NK-92 (cell line): Measurements from ENCODE around the gene OSBPL6.
"Not testable (repeated sequence)": the region's sequence is repeated elsewhere in the genome, so short reads cannot be mapped to it uniquely, and the experiment has no call there.

Source experiments
- DNase-seq: peaks from one replicate; lab custom pipeline; 2025; ENCODE audit not compliant: unreplicated experiment; lab: John Stamatoyannopoulos, UW

The OSBPL6 gene

DNA sequence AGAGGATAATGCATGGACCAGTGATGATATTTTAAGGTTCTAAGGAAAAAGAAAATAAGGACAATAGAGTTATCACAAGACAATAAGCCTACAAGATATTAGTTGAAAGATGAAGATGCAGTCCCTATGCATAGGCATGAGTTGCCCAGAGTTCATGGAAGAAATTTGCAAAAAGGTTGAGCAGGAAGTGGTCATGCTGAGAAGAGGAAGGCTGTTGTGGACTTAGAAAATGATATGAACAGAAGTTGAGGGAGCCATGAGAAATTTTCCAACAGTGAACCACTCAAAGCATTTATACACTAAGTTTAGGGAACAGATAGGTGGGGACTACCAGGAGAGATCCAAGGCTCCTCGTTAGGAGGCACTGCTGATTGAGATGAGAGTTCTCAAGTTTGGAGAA is 3.5 kb downstream of the OSBPL6 start:
- no peak for DNase-seq

DNA sequence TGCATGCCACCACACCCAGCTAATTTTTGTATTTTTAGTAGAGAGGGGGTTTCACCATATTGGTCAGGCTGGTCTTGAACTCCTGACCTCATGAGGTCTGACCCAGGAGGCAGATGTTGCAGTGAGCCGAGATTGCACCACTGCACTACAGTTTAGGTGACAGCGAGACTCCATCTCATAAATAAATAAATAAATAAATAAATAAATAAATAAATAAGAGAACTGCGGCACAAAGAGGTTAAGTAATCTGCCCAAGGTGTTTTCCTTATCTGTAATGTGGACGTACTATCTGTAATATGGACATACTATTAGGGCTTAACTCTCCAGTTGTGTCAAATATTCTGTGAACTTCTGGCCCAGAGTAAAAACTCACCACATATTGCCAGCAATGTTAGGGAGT is 4.1 kb downstream of the OSBPL6 start:
- DNase-seq, result not testable (repeated sequence)

DNA sequence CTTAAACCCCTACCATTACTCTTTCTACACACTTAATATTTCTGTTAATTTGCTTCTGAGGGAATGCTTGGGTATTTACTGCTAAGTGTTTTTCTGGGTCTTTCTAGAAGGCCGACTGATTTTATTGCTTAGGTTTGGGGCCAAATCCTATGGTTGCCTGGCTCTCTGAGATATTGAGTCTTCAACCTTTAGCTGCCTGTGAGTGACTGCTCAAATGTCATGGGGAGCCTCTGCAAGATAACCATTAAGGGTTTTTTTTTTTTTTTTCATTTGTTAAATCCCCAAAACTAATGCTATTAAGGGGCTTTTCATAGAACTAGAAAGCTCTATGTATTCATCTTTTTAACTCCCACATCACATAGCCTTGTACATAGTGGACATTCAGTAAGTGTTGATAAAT is 5.0 kb downstream of the OSBPL6 start:
- no peak for DNase-seq

DNA sequence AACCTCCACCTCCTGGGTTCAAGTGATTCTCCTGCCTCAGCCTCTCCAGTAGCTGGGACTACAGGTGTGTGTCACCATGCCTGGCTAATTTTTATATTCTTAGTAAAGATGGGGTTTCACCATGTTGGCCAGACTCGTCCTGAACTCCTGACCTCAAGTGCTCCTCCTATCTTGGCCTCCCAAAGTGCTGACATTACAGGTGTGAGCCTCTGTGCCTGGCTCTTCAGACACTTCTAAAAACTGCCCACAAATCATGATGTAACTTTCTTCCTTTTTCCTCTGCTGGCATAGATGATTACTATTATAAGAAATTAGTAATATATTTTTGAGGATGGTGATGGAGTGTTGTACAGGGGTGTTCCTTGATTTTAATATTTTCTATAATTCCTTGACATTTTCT is 6.0 kb downstream of the OSBPL6 start:
- no peak for DNase-seq

DNA sequence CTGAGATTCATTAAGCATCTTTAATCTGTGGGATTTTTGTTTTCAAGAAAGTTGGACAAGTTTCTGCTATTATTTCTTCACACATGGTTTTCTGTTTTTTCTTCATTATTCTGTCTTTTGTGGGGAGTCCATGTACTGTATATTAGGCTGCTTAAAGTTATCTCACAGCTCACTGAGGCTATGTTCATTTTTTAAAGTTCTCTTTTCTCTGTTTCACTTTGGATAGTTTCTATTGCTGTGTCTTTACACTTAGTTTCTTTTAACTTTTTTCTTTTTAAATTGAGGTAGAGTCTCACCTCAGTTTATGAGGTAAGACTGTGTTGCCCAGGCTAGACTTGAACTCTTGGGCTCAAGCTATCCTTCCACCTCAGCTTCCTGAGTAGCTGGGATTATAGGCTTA is 8.6 kb downstream of the OSBPL6 start:
- no peak for DNase-seq

DNA sequence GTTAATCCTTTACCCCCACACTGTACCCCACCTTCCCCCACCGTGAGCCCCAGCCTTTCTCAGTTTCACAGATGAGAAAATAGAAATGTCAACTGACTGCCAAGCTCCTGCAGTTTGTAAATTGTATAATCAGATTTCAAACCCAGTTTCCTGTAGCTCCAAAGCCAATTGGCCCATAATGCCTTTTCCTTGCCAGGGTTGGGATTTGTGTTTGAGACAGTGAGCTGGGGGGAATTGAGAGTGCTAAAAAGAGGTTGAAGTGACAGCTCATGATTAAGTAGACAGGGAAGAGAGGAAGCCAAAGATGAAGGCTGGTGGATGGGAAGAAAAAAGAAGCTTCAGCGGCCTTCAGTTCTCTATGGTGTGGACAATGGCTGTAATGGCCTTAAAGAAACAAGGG is 10.7 kb downstream of the OSBPL6 start:
- no peak for DNase-seq

DNA sequence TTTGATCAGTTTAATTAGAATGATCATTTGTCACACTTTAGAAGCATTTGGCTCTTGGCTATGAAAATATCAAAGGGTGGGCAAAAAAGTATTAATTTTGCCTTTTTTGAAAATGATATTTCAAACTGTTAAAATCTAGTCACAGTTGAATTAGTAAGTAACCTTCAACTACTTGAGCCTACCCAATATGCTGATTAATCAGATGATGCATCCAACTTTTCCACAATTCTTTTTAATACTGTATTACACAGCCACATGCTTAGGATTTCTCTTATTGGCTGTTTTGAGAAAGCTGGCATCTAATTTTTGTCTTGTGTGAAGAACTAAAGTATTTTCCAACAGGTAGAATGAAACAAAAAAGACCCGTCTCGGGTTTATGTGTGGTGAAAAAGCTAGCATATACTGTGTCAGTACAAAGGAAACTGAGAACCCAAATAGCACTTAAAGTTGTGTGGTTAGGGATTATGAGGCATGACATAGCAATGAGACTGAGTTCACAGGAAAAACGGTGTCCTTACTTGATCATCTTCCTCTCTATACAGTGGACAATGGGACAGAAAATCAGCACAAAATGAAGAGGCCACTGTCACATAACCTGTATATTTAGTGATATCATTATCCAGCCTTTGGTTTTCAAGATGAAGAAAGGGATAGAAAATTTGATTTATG is 11.7 kb downstream of the OSBPL6 start:
- DNase-seq, result no peak

DNA sequence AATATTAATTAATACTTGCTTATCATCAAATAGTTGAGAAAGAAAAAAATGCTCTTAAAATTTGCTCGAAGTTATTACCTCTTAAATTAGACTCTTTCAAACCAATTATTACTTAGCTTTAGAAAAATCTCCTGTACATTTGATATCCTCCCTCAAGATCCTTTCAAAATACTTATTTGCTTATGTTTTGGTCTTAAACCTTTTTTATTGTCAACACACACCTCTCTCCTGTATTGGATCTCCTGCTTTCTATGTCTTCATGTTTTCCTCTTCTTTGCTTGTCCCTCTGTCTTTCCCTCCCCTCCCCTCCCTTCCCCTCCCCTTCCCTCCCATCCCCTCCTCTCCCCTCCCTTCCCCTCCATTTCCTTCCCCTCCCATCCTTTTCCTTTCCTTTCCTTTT is 14.0 kb downstream of the OSBPL6 start:
- no peak for DNase-seq

DNA sequence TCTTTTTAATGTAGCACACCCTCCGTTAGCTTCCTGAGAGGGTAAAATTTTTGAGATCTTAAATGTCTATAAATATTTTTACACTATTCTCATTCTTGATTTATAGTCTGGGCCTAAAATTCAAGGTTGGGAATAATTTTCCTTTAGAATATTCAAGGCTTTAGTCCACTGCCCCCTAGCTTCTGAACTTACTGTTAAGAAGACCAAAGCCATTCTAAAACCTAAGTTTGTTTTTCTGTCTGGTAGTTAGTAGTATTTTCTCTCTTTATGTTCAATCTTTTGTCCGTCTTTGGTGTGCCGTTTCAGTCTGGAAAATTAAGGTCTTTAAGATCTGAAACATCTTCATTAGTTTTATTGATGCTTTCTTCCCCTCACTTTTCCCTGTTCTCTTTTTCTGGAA is 14.5 kb downstream of the OSBPL6 start:
- no peak for DNase-seq

DNA sequence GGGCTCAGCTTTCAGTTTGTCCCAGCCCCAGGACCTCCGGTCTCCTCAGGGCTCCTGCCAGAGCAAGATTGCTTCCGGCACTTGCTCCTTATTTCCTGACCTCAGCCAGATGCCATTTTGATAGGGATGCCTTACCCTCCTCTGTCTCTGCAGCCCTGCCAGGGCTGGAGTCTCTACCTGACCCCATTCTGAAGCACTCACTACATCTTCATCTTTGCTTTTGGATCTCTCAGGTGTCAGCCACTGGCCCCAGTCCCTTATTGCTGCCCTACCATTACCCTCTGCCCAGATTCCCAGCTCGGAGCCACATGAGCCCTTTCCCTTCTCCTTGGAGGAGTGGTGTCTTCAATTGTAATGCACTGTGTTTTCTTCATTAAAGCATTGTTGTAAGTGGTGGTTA is 17.1 kb downstream of the OSBPL6 start:
- DNase-seq, result no peak

DNA sequence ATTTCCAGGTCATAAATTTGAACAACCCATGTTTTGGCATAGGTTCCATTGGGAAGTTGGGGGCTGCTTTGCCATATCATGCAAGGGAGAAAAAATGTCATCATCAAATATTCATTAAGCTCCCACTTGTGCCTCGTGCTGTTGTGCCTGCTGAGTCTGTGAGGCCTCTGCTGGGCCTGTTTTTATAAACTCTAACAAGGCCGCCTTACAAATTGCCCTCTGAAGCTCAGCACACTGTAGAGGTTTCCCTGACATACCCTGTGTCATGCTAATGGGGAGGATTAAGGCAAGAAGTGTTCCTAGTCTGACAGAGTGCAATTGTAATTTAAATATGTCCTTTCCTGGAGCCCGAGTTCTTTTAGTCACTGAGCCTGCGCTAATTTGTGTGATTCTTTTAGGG is 17.6 kb downstream of the OSBPL6 start:
- DNase-seq, result no peak

DNA sequence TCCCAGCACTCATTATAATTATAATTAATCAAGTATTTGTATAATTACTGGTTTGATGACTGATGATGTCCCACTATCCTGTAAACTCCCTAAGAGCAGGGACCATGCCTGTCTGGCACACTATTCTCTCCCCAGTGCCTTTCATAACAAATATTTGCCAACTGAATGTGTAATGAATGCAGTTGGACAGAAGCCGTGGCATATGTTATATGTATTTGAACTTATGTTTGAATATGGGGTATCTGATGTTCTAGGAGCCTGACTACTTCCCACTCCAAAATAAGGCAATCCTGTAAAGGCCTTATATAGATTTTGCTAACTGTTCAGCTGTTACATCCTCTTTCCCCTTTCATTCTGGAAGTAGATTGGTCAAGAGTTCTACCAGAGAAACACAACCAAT is 19.7 kb downstream of the OSBPL6 start:
- no peak for DNase-seq

DNA sequence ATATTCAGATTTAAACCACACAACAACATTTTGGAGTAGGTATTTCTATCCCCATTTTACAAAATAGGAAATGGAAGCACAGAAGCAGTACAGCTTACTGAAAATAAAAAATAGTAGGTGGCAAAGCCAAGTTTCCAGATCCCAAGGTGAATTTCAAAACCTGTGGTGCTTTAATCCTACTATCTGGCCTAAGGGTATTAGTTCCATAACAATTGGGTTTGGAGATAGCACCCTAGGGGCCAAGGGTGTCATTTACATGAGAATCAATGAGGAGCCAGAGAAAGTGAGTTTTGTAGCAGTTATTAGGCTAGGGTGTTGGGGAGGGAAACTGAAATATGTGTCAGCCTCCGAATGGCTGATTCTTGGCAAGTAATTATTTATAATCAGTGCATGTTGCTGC is 24.9 kb downstream of the OSBPL6 start:
- DNase-seq, result no peak

DNA sequence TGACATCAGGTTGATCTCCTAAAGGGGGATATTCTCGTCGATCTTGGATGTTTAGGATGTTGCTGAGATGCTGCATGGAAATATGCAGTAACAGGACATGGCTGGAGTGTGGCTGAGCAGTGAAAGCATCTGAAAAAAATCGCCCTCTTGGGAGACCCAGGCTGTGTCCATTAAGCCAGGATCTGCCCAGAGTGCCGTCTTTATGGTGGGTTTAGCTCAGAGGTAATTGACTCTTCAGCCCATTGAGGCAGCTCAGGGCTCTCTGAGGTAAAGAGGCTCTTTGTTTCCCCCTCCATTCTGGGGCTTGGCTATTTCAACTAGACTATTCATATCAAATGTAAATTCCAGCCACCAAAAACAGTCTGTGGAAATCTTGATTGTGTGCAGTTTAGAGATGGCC is 26.5 kb downstream of the OSBPL6 start:
- no peak for DNase-seq

DNA sequence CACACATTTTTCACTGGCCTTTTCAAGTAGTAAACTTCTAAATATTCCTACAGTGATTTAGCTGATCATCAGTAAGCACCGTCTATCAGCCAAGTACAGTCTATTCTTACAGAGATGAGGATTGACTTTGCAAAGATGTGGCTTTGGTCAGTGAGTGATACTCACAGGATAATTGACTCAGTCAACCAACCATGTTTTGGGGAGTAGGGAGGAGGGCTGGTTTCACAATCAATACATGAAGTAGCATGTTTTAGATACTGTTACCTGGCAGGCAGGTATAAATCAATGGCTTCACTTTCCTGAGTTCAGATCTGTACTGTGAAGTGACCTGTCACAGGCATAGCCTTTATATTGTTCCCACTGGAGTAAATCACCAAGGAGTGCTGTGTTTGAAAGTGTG is 27.2 kb downstream of the OSBPL6 start:
- DNase-seq, result no peak

DNA sequence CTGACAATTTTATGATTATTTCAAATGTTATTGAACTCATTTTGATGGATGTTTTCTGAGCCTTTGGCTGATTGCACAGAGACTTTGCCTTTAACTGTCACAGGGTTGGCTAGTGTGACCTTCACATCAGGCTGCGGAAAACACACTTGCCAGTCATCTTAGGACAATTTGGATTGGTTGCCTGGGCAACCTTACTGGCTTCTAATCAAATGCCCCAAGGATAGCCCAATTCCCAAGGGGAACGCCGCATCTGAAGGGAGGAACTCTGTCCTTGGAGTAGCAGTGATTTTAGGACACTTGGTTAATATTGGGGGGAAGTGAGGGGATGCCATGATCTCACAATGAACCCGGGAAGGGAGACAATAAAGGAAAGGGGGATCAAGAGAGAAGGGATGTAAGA is 29.5 kb downstream of the OSBPL6 start:
- DNase-seq, result no peak

DNA sequence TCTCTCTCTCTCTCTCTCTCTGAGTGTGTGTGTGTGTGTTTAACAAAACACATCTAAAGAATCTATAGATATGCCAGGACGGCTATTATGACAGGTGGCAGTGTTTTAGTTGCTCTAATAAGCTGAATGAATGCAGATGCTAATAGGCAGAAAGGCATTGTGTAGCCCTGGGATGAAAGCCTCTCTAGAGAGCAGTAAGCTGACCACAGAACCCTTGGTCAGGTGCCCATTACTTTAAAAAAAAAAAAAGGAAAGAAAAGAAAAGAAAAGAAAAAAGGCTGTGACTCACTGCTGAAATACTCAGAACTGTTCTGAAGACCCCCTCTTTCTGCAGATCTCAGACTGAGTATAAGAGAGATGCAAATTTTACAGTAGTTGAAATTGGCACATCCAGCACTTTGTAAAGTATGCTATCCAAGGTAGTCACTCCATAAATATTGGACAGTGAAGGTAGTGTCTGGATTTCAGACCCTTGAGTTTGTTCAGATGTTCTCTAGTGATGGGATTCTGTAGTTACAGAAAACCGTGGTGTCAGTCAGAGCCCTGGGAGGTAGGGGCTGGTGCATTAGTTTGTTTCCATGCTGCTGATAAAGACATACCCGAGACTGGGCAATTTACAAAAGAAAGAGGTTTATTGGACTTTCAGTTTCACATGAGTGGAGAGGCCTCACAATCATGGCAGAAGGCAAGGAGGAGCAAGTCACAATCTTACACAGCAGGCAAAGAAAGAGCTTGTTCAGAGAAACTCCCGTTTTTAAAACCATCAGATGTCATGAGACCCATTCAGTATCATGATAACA is 30.9 kb downstream of the OSBPL6 start:
- DNase-seq, result no peak

DNA sequence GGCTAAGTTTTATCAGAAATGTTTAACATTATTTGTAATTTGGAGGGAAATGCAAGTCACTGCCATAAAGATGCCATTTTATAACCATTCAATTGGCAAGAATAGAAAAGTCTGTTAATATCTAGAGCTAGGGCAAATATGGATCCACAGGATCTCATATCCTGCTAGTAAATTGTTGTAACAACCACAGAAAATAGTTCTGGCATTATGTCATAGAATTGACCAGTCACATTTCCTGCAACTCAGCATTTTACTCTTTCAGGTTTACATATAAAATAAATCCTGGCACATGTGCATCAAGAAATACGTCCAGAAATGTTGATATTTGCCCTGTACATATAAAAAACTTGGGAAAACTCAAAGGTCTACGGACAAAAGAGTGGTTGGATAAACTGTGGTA is 32.9 kb downstream of the OSBPL6 start:
- DNase-seq, result no peak

DNA sequence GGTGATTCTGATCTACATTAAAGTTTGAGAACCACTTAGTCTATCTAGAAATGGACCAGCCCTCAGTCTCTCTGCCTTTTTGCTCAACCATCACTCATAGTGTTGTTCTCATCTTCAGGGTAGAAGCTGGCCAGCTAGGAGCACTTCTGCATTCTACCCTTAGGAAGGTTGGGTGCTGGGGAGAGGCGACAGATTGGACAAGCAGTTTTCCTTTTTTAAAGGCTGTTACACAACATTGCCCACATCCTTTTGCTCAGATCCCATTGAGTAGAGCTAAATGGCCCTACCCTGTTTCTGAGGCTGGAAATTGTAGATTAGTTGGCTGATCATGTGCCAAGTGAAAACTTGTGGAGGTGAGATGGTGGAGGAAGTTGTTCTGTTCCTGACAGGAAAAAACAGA is 35.6 kb downstream of the OSBPL6 start:
- no peak for DNase-seq

DNA sequence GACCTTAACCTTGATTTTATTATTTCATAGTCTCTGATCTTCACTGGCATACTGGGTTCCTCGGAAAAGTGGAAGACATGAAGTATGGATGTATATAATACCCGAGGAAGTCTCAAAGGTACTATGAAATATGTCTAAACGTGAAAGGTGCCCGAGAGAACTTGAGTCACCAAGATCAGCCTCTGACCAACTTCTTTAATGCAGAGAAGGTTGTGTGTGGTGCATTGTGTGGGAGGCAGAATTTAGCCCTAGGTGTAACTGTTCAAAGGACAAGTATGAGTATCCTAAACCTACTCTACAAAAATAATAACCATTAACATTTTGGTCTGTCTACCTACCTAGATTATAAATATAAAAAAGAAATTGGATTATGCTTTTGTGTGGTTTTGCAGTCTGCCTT is 36.1 kb downstream of the OSBPL6 start:
- DNase-seq, result no peak

DNA sequence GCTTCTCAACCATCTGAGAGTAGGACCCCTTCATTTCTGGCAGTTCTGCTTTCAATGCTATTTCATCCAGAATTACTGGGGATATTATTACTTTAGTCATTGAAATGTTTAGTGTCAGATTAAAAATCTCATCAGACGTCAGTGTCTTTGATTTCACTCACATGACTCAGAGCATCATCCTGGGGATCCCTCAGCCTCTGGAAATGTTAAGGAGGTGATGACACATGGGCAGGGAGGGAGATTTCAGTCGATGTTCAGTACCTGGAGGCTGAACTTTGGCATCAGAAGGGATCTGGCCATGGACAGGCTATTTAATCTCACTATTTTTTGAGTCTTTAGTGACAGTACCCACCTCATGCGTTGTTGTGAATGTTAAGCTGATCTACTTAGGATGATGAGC is 39.1 kb downstream of the OSBPL6 start:
- no peak for DNase-seq

DNA sequence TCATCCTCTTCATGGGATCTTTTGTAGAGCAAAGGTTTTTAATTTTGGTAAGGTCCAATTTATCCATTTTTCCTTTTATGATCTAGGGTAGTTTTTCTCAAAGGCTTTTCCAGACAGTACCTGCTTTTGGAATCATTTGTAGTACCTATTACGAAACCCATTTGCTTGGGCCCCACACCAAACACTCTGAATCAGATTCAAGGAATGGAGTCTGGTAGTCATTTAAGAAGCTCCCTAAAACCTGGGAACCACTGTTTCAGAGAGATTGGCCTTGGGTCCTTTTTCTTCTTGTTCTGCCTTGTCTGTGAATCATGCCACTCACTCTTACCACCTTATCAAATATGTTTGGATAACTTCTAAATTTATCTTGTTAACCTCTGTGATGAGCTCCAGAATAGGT is 40.3 kb downstream of the OSBPL6 start:
- no peak for DNase-seq
